Liver (tissue), 3 donors: ENCODE measurements around the gene RAG1.

Experiments
- JUND ChIP-seq, 2 donors: IDR thresholded peaks; 2 replicates each; pipeline ENCODE4 v1.6.1; 2016; ENCODE audit warnings: antibody characterized with exemption in 2 of 2
- RAD21 ChIP-seq, 2 donors: IDR thresholded peaks; 2 replicates each; pipeline ENCODE4 v1.6.1; 2016; ENCODE audit warnings: antibody characterized with exemption in 2 of 2, mild to moderate bottlenecking in 2 of 2
- YY1 ChIP-seq: IDR thresholded peaks from 2 replicates; pipeline ENCODE4 v1.6.1; 2016; ENCODE audit warnings: antibody characterized with exemption, mild to moderate bottlenecking
- TF ChIP-seq, protein P1 (sequence below): fragments of 150-350 bp; IDR thresholded peaks from 2 replicates; pipeline ENCODE4 v1.5.1; 2017; ENCODE audit warnings: improper control_type of control experiment, low read depth, low read length; ENCODE audit not compliant: missing input control
- TF ChIP-seq, protein P2 (sequence below): IDR thresholded peaks from 2 replicates; pipeline ENCODE4 v1.6.1; 2016; ENCODE audit warnings: antibody characterized with exemption, mild to moderate bottlenecking
- TF ChIP-seq, protein P3 (sequence below): IDR thresholded peaks from 2 replicates; pipeline ENCODE4 v1.6.1; 2016; ENCODE audit warnings: antibody characterized with exemption
- TF ChIP-seq, protein P4 (sequence below): IDR thresholded peaks from 2 replicates; pipeline ENCODE4 v1.6.1; 2016; ENCODE audit warnings: antibody characterized with exemption
- donor health status: healthy.
- donor health status: healthy.

DNA sequence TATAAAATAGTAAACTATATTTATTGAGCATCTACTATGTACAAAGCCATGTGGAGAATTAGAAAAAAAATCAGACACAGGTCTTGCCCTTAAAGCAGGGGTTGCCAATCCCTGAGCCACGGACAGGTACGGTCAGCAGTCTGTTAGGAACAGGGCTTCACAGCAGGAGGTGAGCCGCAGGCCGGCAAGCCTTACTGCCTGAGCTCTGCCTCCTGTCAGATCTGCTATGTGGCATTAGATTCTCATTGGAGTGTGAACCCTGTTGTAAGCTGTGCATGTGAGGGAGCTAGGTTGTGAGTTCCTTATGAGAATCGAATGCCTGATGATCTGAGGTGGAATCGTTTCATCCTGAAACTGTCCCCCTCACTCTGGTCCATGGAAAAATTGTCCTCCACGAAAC is 32.4 kb downstream of the RAG1 start:
- TF ChIP-seq, protein P1, sequence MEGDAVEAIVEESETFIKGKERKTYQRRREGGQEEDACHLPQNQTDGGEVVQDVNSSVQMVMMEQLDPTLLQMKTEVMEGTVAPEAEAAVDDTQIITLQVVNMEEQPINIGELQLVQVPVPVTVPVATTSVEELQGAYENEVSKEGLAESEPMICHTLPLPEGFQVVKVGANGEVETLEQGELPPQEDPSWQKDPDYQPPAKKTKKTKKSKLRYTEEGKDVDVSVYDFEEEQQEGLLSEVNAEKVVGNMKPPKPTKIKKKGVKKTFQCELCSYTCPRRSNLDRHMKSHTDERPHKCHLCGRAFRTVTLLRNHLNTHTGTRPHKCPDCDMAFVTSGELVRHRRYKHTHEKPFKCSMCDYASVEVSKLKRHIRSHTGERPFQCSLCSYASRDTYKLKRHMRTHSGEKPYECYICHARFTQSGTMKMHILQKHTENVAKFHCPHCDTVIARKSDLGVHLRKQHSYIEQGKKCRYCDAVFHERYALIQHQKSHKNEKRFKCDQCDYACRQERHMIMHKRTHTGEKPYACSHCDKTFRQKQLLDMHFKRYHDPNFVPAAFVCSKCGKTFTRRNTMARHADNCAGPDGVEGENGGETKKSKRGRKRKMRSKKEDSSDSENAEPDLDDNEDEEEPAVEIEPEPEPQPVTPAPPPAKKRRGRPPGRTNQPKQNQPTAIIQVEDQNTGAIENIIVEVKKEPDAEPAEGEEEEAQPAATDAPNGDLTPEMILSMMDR = no peak
- no peak for TF ChIP-seq RAD21 (IDR thresholded peaks at IDR 0.05)
- TF ChIP-seq YY1 = no peak
- TF ChIP-seq, protein P2, sequence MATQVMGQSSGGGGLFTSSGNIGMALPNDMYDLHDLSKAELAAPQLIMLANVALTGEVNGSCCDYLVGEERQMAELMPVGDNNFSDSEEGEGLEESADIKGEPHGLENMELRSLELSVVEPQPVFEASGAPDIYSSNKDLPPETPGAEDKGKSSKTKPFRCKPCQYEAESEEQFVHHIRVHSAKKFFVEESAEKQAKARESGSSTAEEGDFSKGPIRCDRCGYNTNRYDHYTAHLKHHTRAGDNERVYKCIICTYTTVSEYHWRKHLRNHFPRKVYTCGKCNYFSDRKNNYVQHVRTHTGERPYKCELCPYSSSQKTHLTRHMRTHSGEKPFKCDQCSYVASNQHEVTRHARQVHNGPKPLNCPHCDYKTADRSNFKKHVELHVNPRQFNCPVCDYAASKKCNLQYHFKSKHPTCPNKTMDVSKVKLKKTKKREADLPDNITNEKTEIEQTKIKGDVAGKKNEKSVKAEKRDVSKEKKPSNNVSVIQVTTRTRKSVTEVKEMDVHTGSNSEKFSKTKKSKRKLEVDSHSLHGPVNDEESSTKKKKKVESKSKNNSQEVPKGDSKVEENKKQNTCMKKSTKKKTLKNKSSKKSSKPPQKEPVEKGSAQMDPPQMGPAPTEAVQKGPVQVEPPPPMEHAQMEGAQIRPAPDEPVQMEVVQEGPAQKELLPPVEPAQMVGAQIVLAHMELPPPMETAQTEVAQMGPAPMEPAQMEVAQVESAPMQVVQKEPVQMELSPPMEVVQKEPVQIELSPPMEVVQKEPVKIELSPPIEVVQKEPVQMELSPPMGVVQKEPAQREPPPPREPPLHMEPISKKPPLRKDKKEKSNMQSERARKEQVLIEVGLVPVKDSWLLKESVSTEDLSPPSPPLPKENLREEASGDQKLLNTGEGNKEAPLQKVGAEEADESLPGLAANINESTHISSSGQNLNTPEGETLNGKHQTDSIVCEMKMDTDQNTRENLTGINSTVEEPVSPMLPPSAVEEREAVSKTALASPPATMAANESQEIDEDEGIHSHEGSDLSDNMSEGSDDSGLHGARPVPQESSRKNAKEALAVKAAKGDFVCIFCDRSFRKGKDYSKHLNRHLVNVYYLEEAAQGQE = no peak
- TF ChIP-seq JUND (IDR thresholded peaks at IDR 0.05) = no peak
- TF ChIP-seq, protein P3, sequence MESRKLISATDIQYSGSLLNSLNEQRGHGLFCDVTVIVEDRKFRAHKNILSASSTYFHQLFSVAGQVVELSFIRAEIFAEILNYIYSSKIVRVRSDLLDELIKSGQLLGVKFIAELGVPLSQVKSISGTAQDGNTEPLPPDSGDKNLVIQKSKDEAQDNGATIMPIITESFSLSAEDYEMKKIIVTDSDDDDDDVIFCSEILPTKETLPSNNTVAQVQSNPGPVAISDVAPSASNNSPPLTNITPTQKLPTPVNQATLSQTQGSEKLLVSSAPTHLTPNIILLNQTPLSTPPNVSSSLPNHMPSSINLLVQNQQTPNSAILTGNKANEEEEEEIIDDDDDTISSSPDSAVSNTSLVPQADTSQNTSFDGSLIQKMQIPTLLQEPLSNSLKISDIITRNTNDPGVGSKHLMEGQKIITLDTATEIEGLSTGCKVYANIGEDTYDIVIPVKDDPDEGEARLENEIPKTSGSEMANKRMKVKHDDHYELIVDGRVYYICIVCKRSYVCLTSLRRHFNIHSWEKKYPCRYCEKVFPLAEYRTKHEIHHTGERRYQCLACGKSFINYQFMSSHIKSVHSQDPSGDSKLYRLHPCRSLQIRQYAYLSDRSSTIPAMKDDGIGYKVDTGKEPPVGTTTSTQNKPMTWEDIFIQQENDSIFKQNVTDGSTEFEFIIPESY = no peak
- TF ChIP-seq, protein P4, sequence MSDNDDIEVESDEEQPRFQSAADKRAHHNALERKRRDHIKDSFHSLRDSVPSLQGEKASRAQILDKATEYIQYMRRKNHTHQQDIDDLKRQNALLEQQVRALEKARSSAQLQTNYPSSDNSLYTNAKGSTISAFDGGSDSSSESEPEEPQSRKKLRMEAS = no peak
